GM23338 (cell line): ENCODE measurements around the gene SYNDIG1. TPM values are rescaled to one million over a fixed set of nuclear protein-coding genes. Genes with fewer than 3 reads are reported as not detected.

Source experiments
- ATAC-seq: fragments of 200-7000 bp; cut with Tn5 transposase; 3 replicates; pipeline ENCODE4 v1.9.1; 2020
- DNase-seq: peaks from one replicate; pipeline ENCODE4 v3.0.0-alpha.2; 2015; ENCODE audit warnings: low spot score
- H2AFZ ChIP-seq: fragments of 200-600 bp; sonication (generic); 2 replicates; pipeline ENCODE4 v1.8.0; 2016; ENCODE audit warnings: antibody characterized with exemption, mild to moderate bottlenecking, moderate library complexity
- H3F3A ChIP-seq: fragments of 200-600 bp; sonication (generic); replicated peaks from 2 replicates; pipeline ENCODE4 v1.8.0; 2017; ENCODE audit warnings: antibody characterized with exemption, mixed run types, low read depth
- H3K27ac ChIP-seq: fragments of 200-600 bp; sonication (generic); 2 replicates; pipeline ENCODE4 v1.6.1; 2016; ENCODE audit warnings: low read depth
- H3K27me3 ChIP-seq: fragments of 200-600 bp; sonication (generic); 2 replicates; pipeline ENCODE4 v1.8.0; 2016; ENCODE audit warnings: mild to moderate bottlenecking, mixed run types, moderate library complexity; ENCODE audit not compliant: insufficient read depth
- H3K36me3 ChIP-seq: fragments of 200-600 bp; sonication (generic); 2 replicates; pipeline ENCODE4 v1.8.0; 2016; ENCODE audit warnings: mild to moderate bottlenecking; ENCODE audit not compliant: insufficient read depth
- H3K4me1 ChIP-seq: fragments of 200-600 bp; sonication (generic); 2 replicates; pipeline ENCODE4 v1.8.0; 2016; ENCODE audit warnings: mild to moderate bottlenecking, moderate library complexity; ENCODE audit not compliant: insufficient read depth
- H3K4me2 ChIP-seq: fragments of 200-600 bp; sonication (generic); 2 replicates; pipeline ENCODE4 v1.7.1; 2017; ENCODE audit warnings: mixed run types
- H3K4me3 ChIP-seq: fragments of 200-600 bp; sonication (generic); 2 replicates; pipeline ENCODE4 v1.6.1; 2016; ENCODE audit warnings: mixed run types
- H3K79me2 ChIP-seq: fragments of 200-600 bp; sonication (generic); replicated peaks from 2 replicates; pipeline ENCODE4 v1.8.0; 2017; ENCODE audit warnings: mild to moderate bottlenecking; ENCODE audit not compliant: insufficient read depth
- H3K9me2 ChIP-seq: fragments of 200-600 bp; sonication (generic); 2 replicates; pipeline ENCODE4 v1.8.0; 2017; ENCODE audit not compliant: insufficient read depth
- H4K20me1 ChIP-seq: fragments of 200-600 bp; sonication (generic); replicated peaks from 2 replicates; pipeline ENCODE4 v1.8.0; 2017; ENCODE audit warnings: mild to moderate bottlenecking; ENCODE audit not compliant: insufficient read depth
- H3K27ac Mint-ChIP-seq: 2 replicates; pipeline ENCODE4 v1.8.0; 2020; ENCODE audit warnings: inconsistent platforms, mild to moderate bottlenecking, moderate library complexity, mixed read lengths
- H3K27me3 Mint-ChIP-seq: 3 replicates; pipeline ENCODE4 v1.8.0; 2022; ENCODE audit warnings: low read depth, mild to moderate bottlenecking, moderate library complexity, mixed read lengths, inconsistent platforms; ENCODE audit not compliant: insufficient read depth, poor library complexity
- H3K36me3 Mint-ChIP-seq: 3 replicates; pipeline ENCODE4 v1.8.0; 2021; ENCODE audit warnings: low read depth, mild to moderate bottlenecking, inconsistent platforms, moderate library complexity, mixed read lengths
- H3K4me1 Mint-ChIP-seq: 3 replicates; pipeline ENCODE4 v1.8.0; 2020; ENCODE audit warnings: mild to moderate bottlenecking, inconsistent platforms, mixed read lengths
- H3K4me3 Mint-ChIP-seq: 3 replicates; pipeline ENCODE4 v1.8.0; 2021; ENCODE audit warnings: moderate library complexity, mild to moderate bottlenecking, inconsistent platforms, mixed read lengths
- H3K9me3 Mint-ChIP-seq: 3 replicates; pipeline ENCODE4 v1.8.0; 2020; ENCODE audit warnings: moderate library complexity, mild to moderate bottlenecking, inconsistent platforms, mixed read lengths
- CREB1 ChIP-seq: fragments of 250-450 bp; sonication (Bioruptor Pico); IDR thresholded peaks from 2 replicates; pipeline ENCODE4 v1.5.0; 2020; ENCODE audit warnings: low read depth, mild to moderate bottlenecking, moderate library complexity
- CTCF ChIP-seq, 2 experiments: fragments of 200-600 bp in 1 of 2; sonication (generic) in 1 of 2; conservative IDR thresholded peaks; 2 replicates each; pipeline versions ENCODE4 v1.5.1 to v1.6.1; 2016 to 2017; ENCODE audit warnings: antibody characterized with exemption in 2 of 2, low read depth in 2 of 2, mild to moderate bottlenecking in 2 of 2, moderate library complexity in 1 of 2
- EZH2 ChIP-seq: fragments of 200-600 bp; sonication (generic); IDR thresholded peaks from one replicate; pipeline ENCODE4 v1.8.0; 2017; ENCODE audit warnings: antibody characterized with exemption, mild to moderate bottlenecking, low read depth; ENCODE audit not compliant: unreplicated experiment
- EZH2phosphoT487 ChIP-seq: fragments of 200-600 bp; sonication (generic); IDR thresholded peaks from one replicate; pipeline ENCODE4 v1.8.1; 2018; ENCODE audit warnings: antibody characterized with exemption; ENCODE audit not compliant: unreplicated experiment
- JUNB ChIP-seq: IDR thresholded peaks from one replicate; pipeline ENCODE4 v1.6.1; 2016; ENCODE audit warnings: antibody characterized with exemption; ENCODE audit not compliant: unreplicated experiment
- NANOG ChIP-seq: IDR thresholded peaks from 2 replicates; pipeline ENCODE4 v1.6.1; 2016; ENCODE audit warnings: antibody characterized with exemption, borderline replicate concordance
- POLR2AphosphoS5 ChIP-seq: IDR thresholded peaks from 2 replicates; pipeline ENCODE4 v1.6.1; 2016; ENCODE audit warnings: antibody characterized with exemption, low read depth
- REST ChIP-seq: IDR thresholded peaks from one replicate; pipeline ENCODE4 v1.6.1; 2018; ENCODE audit warnings: antibody characterized with exemption; ENCODE audit not compliant: unreplicated experiment
- STAT1 ChIP-seq: IDR thresholded peaks from one replicate; pipeline ENCODE4 v1.6.1; 2016; ENCODE audit warnings: antibody characterized with exemption; ENCODE audit not compliant: unreplicated experiment
- ZNF114 ChIP-seq: fragments of 250-450 bp; sonication (Bioruptor Pico); IDR thresholded peaks from 2 replicates; pipeline ENCODE4 v1.5.0; 2020; ENCODE audit warnings: mild to moderate bottlenecking, moderate library complexity
- ZNF331 ChIP-seq: fragments of 250-450 bp; sonication (Bioruptor Pico); IDR thresholded peaks from 2 replicates; pipeline ENCODE4 v1.5.0; 2020; ENCODE audit warnings: low read depth, mild to moderate bottlenecking, moderate library complexity
- ZNF462 ChIP-seq: fragments of 250-450 bp; sonication (Bioruptor Pico); IDR thresholded peaks from 2 replicates; pipeline ENCODE4 v1.5.0; 2020; ENCODE audit warnings: mild to moderate bottlenecking, moderate library complexity
- polyA plus RNA-seq: library from polyadenylated mRNA; unstranded; fragments of >200 nt; fragmentation: Nextera tagmentation; extraction: Ambion mirVana; gene quantifications from 2 replicates; pipeline ENCODE4 v1.2.1, GENCODE V29; 2016
- total RNA-seq: library from RNA; depleted of rRNA; stranded (reverse); fragments of >200 nt; shearing (Covaris generic); gene quantifications from 2 replicates; pipeline ENCODE4 v1.2.3, GENCODE V29; 2014
- TF ChIP-seq, protein P1 (sequence below): IDR thresholded peaks from 2 replicates; pipeline ENCODE4 v1.6.1; 2016; ENCODE audit warnings: antibody characterized with exemption

SYNDIG1 gene
- total and polyA plus RNA-seq, 2 experiments from 2014 or later: 2.8 to 4.8 TPM

DNA sequence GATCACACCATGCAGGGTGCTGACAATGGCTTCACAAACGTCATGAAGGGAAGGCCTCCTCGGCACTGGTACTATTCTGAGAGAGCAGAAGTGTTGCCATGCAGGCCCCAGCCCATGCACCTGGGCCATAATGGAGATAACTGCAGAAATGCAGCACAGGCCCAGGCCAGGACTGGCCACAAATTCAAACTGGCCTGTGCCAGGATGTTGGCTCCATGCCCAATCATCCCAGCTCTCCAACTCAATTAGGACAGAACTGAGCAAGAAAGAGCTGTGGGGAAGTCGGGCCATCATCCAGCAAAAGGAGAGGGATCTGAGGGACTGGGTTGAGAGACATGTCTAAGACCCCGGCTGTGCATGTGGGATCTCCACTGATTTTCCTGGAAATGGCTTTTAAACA is 48.9 kb upstream of the SYNDIG1 start:
- no peak overlapping the region for H3K4me2 ChIP-seq
- Mint-ChIP-seq H3K4me3 (no peak overlapping the region), H3K4me1 (peaks cover 31% of the 10 kb centered on the region), H3K27ac (no peak overlapping the region), H3K27me3 (peaks cover 3% of the 10 kb centered on the region), H3K36me3 (peaks cover 14% of the 10 kb centered on the region), H3K9me3 (peaks cover 20% of the 10 kb centered on the region)
- no peak overlapping the region for H3K4me3 ChIP-seq
- no peaks in the 10 kb centered on the region for H4K20me1 ChIP-seq
- DNase-seq (no peak), ATAC-seq (no peak)
- no peaks in the 10 kb centered on the region for H3F3A ChIP-seq
- H2AFZ ChIP-seq: no peak overlapping the region
- 0 out of 2 replicates have a peak, but pooled peaks cover 2% of the 10 kb centered on the region for H3K9me2 ChIP-seq
- H3K4me1 ChIP-seq: peaks cover 31% of the 10 kb centered on the region
- no peak overlapping the region for H3K27ac ChIP-seq
- H3K79me2 ChIP-seq: no peaks in the 10 kb centered on the region
- no peaks in the 10 kb centered on the region for H3K36me3 ChIP-seq
- H3K27me3 ChIP-seq: no peaks in the 10 kb centered on the region
- TF ChIP-seq, protein P1, sequence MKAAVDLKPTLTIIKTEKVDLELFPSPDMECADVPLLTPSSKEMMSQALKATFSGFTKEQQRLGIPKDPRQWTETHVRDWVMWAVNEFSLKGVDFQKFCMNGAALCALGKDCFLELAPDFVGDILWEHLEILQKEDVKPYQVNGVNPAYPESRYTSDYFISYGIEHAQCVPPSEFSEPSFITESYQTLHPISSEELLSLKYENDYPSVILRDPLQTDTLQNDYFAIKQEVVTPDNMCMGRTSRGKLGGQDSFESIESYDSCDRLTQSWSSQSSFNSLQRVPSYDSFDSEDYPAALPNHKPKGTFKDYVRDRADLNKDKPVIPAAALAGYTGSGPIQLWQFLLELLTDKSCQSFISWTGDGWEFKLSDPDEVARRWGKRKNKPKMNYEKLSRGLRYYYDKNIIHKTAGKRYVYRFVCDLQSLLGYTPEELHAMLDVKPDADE: no peak
- no peak for TF ChIP-seq POLR2AphosphoS5
- no peak for TF ChIP-seq CTCF (conservative IDR thresholded peaks at IDR 0.05; ENCODE audit: low read depth in 2 of 2)
- no peak for TF ChIP-seq ZNF331 (CRISPR knock-in tag)
- TF ChIP-seq STAT1: no peak
- no peak for TF ChIP-seq REST
- no peak for TF ChIP-seq JUNB
- TF ChIP-seq EZH2phosphoT487: no peak
- TF ChIP-seq ZNF462 (CRISPR knock-in tag): no peak
- no peak for TF ChIP-seq EZH2
- no peak for TF ChIP-seq NANOG
- no peak for TF ChIP-seq CREB1 (CRISPR knock-in tag)
- no peak for TF ChIP-seq ZNF114
